RPMI8226 (cell line): ENCODE results near the gene FNDC3B.

ENCODE experiments used
- DNase-seq: peaks from one replicate; pipeline ENCODE4 v3.0.0-alpha.2; 2015

FNDC3B gene

DNA sequence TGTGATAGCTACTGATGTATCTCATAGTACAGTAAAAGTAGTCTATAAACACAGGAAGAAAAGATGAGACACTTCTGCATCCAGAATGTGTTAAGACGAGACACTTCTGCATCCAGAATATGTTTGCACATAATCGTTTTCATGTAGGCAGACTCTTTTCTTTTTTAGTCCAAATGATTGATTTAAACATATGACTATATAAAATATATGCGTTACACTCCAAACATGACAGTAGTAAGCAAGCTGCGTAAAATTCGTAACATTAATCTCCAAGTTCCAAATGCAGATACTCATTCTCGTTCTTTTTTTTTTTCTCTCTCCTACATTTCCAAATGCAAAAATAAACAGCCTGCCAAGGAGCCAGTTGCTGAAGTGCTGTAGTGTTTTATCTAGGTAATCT is 82.6 kb downstream of the FNDC3B start:
- DNase-seq, result no peak

DNA sequence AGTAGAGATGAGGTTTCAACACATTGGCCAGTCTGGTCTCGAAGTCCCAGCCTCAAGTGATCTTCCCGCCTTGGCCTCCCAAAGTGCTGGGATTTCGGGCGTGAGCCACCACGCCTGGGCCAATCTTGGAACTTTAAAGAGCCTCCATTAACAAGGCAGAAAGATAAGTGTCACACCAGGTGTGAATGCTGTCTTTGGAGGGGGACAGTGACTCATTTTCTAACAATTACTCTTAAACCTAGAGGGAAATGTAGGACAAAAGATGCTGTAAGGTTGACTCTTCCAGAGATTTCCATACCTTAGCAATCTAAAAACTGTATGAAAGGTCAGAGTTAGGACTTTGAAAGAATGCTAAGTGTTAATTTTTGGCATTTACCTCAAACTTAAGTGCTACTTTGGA is 84.9 kb downstream of the FNDC3B start:
- DNase-seq, result no peak

GRCh38 chr3:172125053-172125452 is 85.7 kb downstream of the FNDC3B start:
- DNase-seq, result no peak

- DNase-seq, result no peak
These were observed 86.6 kb downstream of the FNDC3B start for GRCh38 chr3:172125963-172126457.

GRCh38 chr3:172126741-172127140 is 87.4 kb downstream of the FNDC3B start:
- DNase-seq, result no peak

- no peak for DNase-seq
These were observed 87.8 kb downstream of the FNDC3B start for GRCh38 chr3:172127141-172127540.

DNA sequence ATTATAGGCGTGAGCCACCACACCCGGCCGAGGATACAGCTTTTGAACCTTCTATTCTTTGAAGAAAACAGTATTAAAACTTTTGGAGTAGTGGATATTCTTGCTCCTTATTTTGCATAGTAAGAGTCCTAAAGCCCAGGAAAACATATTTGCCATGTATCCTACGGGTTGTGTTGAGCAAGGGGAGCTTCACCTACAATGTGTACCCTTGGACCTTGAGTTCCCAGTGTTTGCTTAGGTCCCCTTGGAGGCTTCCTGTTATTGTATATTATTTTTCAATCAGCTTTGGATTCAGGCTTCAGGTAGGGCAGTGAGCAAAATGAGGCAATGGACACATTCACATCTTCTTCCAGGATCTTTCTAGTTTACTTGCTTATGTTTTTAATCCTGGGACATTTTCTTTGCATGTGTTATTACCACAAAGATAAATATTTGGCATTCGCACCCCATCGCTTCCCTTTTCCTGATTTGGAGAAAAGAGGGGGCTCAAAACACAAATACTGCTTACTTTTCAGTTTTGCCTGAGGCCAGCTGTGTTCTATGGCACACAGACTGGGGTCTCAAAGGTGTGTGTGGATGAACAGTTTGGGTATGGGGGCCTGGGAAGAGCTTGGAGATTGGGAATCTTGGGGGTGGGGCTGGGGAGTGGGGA is 88.7 kb downstream of the FNDC3B start:
- no peak for DNase-seq

GRCh38 chr3:172128858-172129257 is 89.5 kb downstream of the FNDC3B start:
- DNase-seq, result no peak

- no peak for DNase-seq
These were observed 90.1 kb downstream of the FNDC3B start for GRCh38 chr3:172129498-172129849.

DNA sequence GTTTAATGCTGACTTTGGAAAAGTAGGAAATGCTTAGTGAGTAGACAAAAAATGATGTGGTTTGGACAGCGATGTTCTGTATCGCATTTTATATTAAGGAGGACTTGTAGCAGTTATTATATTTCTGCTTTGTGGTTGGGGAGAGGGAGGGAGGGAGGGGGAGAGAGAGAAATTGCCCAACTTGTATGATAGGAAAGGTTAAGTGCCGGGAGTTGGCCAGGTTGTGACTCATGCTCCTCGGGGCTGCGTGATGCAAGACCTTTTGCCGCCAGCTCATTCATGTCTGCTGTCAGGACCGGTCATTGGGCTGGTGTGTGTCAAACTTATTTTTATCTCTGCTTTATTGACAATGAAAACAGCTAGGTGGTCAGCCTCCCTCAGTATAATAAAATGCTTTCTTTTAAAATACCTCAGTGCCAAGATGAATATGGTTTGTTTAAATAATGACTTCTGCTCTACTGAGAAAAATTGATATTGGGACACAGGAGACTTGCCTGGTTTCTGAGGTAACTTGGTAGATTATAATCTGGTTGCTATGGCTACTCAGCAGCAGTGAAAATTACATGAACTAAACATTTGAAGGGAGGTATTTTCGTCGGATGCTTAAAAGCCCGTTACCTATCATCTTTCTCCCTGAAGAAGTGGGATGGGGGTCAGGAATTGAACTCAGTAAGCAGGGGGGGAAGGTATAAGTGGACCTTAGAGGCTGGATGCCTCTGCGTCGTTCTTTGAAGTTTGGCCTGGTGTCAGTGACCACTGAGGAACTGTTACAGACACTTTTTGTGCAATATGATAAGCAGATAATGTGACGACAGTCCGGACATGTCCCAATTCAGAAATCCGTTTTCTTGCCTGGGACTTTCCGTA is 90.7 kb downstream of the FNDC3B start:
- DNase-seq, result no peak

DNA sequence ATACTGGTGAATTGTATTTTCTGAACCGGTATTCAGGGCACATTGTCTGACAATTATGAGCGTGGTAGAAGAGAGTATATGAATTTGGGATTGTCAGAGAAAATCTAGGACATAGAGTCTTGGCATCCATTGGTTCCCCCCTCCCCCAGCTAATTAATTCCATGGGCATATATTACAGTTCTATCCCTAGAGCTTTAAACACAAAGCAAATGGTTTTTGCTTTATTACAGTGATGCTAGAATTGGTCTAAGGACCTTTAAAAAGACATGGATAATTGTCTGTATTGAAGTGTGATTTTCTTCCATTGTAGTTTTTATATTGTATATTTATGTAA is 91.3 kb downstream of the FNDC3B start:
- DNase-seq, result no peak

GRCh38 chr3:172131746-172132145 is 92.4 kb downstream of the FNDC3B start:
- no peak for DNase-seq

GRCh38 chr3:172132159-172132586 is 92.8 kb downstream of the FNDC3B start:
- no peak for DNase-seq

- DNase-seq, result no peak
These were observed 93.4 kb downstream of the FNDC3B start for GRCh38 chr3:172132721-172133311.

DNA sequence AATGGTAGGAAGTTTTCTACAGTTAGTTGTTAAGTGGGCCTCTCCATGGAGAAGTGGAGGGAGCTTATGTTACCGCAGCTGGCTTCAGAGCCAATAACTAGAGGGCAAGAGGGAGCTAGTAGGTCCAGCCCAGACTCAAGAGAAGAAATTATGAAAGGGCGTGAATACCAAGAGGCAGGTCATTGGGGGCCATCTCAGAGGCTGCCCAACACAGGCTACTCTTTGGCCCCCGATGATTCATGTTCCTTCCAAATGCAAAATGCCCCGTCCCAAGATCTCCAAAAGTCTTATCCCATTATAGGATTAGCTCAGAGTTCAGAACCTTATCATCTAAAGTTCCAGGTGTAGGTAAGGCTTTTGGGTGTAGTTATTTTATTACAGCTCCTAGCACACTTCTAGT is 94.5 kb downstream of the FNDC3B start:
- DNase-seq, result no peak

- no peak for DNase-seq
These were observed 95.0 kb downstream of the FNDC3B start for GRCh38 chr3:172134352-172134751.

DNA sequence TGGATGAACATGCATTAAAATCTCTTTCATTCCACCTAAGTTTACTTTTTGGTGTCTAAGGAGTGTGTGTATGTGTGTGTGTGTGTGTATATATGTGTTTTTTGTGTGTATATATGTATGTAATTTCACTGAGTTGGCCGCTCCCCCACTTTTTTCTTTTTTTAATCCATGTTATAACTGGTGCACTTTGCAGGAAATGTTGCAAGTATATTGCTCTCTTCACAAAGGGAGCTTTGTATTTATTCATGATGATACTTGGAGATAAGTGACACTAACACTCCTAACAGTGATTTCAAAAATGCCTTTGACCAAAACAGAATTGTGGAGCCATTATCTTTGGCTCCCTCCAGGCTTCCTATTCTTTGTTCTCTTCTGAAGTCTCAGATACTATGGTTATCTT is 95.8 kb downstream of the FNDC3B start:
- no peak for DNase-seq

- no peak for DNase-seq
These were observed 96.4 kb downstream of the FNDC3B start for GRCh38 chr3:172135820-172136219.

GRCh38 chr3:172136330-172136729 is 97.0 kb downstream of the FNDC3B start:
- no peak for DNase-seq

DNA sequence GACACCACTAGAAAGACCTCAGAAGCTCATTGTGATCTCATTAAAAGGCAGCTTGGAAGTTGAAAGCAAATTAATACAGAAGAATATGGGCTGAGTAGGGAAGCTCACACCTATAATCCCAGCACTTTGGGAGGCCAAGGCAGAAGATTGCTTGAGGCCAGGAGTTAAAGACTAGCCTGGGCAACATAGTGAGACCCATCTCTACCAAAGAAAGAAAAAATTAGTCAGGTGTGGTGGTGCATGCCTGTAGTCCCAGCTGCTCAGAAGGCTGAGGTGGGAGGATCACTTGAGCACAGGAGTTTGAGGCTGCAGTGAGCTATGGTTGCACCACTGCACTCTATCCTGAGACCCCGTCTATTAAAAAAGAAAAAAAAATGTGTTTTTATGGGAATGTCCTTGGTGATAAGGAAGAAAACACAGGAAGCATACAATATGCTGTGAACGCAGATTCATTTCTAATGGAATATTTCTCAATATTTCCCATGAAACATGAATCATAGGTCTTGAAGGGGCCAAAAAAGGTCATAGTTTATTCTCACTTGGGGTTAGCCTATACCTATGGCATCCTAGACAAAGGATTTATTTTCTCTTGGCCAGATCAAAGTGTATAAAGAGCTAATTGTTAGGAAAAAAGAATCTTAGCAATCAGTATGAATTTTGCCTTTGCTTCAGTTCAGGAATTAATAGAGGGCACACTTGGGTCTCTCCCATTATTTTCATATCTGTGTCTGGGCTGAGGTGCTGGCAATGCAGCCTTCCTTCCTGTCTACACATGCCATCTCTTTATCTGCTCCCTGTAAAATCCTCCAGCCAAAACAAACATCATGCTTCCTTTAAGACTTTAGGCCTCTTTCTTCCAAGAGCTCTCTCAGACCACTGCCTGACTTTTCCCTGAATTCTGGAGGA is 98.2 kb downstream of the FNDC3B start:
- DNase-seq, result no peak

GRCh38 chr3:172138193-172138537 is 98.8 kb downstream of the FNDC3B start:
- no peak for DNase-seq

- DNase-seq, result peak; percentile 33
These were observed 99.6 kb downstream of the FNDC3B start for GRCh38 chr3:172138792-172139507.
